Esophagus squamous epithelium (tissue), 5 donors: ENCODE measurements around the gene DIMT1. TPM values are rescaled to one million over a fixed set of nuclear protein-coding genes. Genes with fewer than 3 reads are reported as not detected.
A peak's percentile ranks its signal among the peaks of the same experiment; 100 is the strongest.

Source experiments
- DNase-seq: peaks from one replicate; lab custom pipeline; 2025; lab: John Stamatoyannopoulos, UW
- H3K27ac ChIP-seq, 4 donors: fragments of 200-600 bp; sonication (generic); one replicate each; pipeline ENCODE4 v1.5.1; 2016 to 2019; ENCODE audit warnings: mild to moderate bottlenecking in 1 of 4
- H3K27me3 ChIP-seq, 4 donors: fragments of 200-600 bp; sonication (generic); 1 replicate in 3 of 4; 2 replicates in 1 of 4; pipeline versions ENCODE4 v1.5.1 to v1.6.0; 2017 to 2021; ENCODE audit warnings: antibody characterized with exemption in 1 of 4
- H3K36me3 ChIP-seq, 3 donors: fragments of 200-600 bp; sonication (generic); one replicate each; pipeline ENCODE4 v1.5.1; 2016 to 2019
- H3K4me1 ChIP-seq, 3 donors: fragments of 200-600 bp; sonication (generic); one replicate each; pipeline ENCODE4 v1.5.1; 2017 to 2019
- H3K4me3 ChIP-seq, 4 donors: fragments of 200-600 bp; sonication (generic); 1 replicate in 3 of 4; 2 replicates in 1 of 4; pipeline ENCODE4 v1.5.1; 2016 to 2019; ENCODE audit warnings: mild to moderate bottlenecking in 2 of 4, moderate library complexity in 1 of 4
- H3K9me3 ChIP-seq, 3 donors: fragments of 200-600 bp; sonication (generic); one replicate each; pipeline ENCODE4 v1.5.1; 2016 to 2019
- CTCF ChIP-seq, 6 experiments: fragments of 450-650 bp in 4 of 6; fragments of 200-600 bp in 2 of 6; sonication (generic) in 2 of 6; IDR thresholded peaks; one replicate each; pipeline ENCODE4 v1.5.1; 2016 to 2019; ENCODE audit warnings: antibody characterized with exemption in 6 of 6, mild to moderate bottlenecking in 4 of 6, moderate library complexity in 4 of 6
- POLR2A ChIP-seq, 4 donors: fragments of 450-650 bp; IDR thresholded peaks; one replicate each; pipeline ENCODE4 v1.6.1; 2017; ENCODE audit warnings: antibody characterized with exemption in 4 of 4, mild to moderate bottlenecking in 4 of 4, moderate library complexity in 3 of 4
- WGBS, 2 donors: methylation state at CpG; one replicate each; pipeline ENCODE4 v1.1.5; 2018; 5-methylcytosine and 5-hydroxymethylcytosine counted together
- intact Hi-C: fragments of 100-400 bp; cut with DNase I; formaldehyde crosslinking; loops from one replicate; pipeline ENCODE4 v1.15.0; 2022
- total RNA-seq, 4 donors: library from RNA; depleted of rRNA; stranded (reverse); fragments of >200 nt; gene quantifications; one replicate each; pipeline ENCODE4 v1.1.0, GENCODE V29; 2016
- donor health status: DM: yes; HTN: yes; CAD: no.

Gene DIMT1
- 10 to 100 TPM; 18.8 to 38.5 (median 26.8) TPM for total RNA-seq

- peak; percentile 88 for DNase-seq
- H3K4me3 ChIP-seq: peak within 1 kb of the TSS; percentile 83 to 98 (median 89)
- peaks cover 0 to 35% (median 14%) of the 10 kb centered on the region in 3 donors for H3K36me3 ChIP-seq
- 0% methylated on average over 21 to 33 of the region's 66 CpGs for WGBS, 2 donors
- peaks cover 0 to 27% (median 8%) of the 10 kb centered on the region in 3 donors for H3K4me1 ChIP-seq
- peak within 1 kb of the TSS; percentile 93 to 99 (median 96) for H3K27ac ChIP-seq
- H3K27me3 ChIP-seq: no peaks in the 10 kb centered on the region
- TF ChIP-seq CTCF (IDR thresholded peaks at IDR 0.05) (peak in 1 of 6 experiments; percentile 9), POLR2A (IDR thresholded peaks at IDR 0.05) (peak in 2 of 4 donors; percentile 45 to 76)
- no peaks in the 10 kb centered on the region for H3K9me3 ChIP-seq
- intact Hi-C loops: no loop called here
These were observed at the start of gene DIMT1 for GRCh38 chr5:62403411-62404250. Gene DIMT1 (minus strand): TSS chr5:62403905. CDS start chr5:62403772, 133 bp downstream.

- TF ChIP-seq CTCF (IDR thresholded peaks at IDR 0.05): no peak
- TF ChIP-seq POLR2A (IDR thresholded peaks at IDR 0.05): no peak
- intact Hi-C loops: no loop called here
- 82 to 91% methylated on average over 2 of the region's 2 CpGs for WGBS, 2 donors
- Histone ChIP-seq H3K27ac (no peak overlapping the region), H3K36me3 (peaks cover 0 to 66% (median 0%) of the 10 kb centered on the region in 3 donors), H3K4me1 (peaks cover 0 to 2% (median 0%) of the 10 kb centered on the region in 3 donors), H3K27me3 (no peaks in the 10 kb centered on the region), H3K4me3 (no peak overlapping the region), H3K9me3 (no peaks in the 10 kb centered on the region)
- no peak for DNase-seq
These were observed 46.6 kb upstream of the DIMT1 start for GRCh38 chr5:62450259-62450658.

DNA sequence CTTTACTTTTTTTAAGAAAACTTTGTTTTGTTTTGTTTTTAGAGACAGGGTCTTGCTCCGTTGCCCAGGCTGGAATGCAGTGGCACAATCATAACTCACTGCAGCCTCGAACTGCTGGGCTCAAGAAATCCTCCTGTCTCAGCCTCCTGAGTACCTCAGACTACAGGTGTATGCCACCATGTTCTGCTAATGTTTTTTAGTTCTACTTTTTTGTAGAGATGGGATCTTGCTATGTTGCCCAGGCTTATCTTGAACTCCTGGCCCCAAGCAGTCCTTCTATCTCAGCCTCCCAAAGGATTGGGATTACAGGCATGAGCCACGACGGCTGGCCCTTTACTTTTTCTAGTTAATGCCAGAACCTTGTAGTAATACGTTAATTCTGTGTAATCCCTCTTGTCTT, 44.8 kb upstream of the DIMT1 start:
- no peak for DNase-seq
- Histone ChIP-seq H3K27me3 (no peaks in the 10 kb centered on the region), H3K27ac (no peak overlapping the region), H3K4me1 (no peaks in the 10 kb centered on the region), H3K4me3 (no peak overlapping the region), H3K9me3 (no peaks in the 10 kb centered on the region), H3K36me3 (peaks cover 0 to 61% (median 0%) of the 10 kb centered on the region in 3 donors)
- intact Hi-C loops: no loop called here
- TF ChIP-seq CTCF (IDR thresholded peaks at IDR 0.05): no peak
- no peak for TF ChIP-seq POLR2A (IDR thresholded peaks at IDR 0.05)
- 88 to 90% methylated on average over 5 of the region's 5 CpGs for WGBS, 2 donors

DNA sequence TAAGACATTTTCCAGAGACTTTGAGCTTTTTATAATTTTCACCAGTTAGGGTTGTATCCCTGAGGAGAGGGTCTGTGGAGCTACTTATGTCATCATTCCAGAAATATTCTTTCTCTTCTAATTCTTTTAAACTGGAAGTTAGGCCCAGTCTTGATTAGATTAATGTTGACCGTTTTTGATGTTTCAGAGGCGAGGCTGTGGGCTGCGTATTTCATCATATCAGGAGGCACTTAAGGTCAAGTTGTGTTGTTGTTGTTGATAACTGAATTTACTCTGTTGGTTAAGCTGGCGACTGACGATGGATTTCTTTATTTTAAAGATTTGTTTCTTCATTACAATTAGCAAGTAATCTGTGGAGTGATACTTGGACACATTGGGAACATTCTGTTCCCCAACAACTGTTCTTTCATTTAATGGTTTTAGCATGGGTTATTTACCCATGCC, 28.9 kb upstream of the DIMT1 start:
- peaks cover 0 to 21% (median 0%) of the 10 kb centered on the region in 3 donors for H3K4me1 ChIP-seq
- WGBS, 2 donors: 76 to 90% methylated on average over 5 of the region's 5 CpGs
- no peaks in the 10 kb centered on the region for H3K9me3 ChIP-seq
- DNase-seq: no peak
- H3K36me3 ChIP-seq: no peaks in the 10 kb centered on the region
- TF ChIP-seq CTCF (IDR thresholded peaks at IDR 0.05): no peak
- no peak for TF ChIP-seq POLR2A (IDR thresholded peaks at IDR 0.05)
- H3K27me3 ChIP-seq: no peaks in the 10 kb centered on the region
- intact Hi-C loops: no loop called here
- no peak overlapping the region for H3K4me3 ChIP-seq
- peak overlapping the region in 2 of 4 donors; percentile 11 to 65 for H3K27ac ChIP-seq
